Measurements from ENCODE around the gene SMIM14.

DNA sequence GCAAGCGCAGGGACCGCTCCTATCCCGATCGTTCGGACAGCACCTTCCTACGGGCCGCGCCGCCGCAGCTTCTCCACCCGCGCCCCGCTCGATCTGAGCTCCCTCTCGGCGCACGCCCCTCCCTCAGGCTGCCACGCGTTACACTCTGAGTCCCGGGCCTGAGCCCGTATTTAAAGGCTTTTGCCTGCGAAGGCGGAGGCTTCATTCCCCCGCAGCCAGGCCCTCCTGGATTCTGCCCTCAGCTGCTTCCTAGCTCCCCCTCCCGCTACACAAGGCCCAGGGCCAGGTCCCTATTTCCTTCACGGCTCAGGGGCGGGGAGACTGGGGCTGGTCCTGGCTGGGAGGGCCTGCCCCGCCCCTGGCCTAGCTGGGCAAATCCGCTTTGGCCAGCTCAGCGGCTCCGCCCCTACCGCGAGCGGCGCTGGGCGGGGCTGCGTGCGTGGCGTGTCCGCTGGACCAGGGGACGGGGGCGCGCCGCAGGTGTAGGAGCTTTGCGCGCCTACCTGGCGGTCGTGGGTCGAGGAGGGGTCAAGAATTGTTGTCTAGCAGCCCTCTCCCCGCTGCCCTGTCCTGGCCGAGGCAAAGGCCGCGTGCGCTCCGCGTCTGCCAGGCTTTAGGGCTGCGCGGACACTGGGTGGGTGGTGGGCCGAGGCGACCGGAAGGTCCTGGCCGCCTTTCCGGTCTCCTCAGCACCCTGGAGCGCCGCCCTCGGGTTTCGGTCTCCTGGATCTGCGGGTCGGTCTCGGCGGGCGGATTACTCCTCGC is 111.2 kb downstream of the SMIM14 start, which contains the start of gene UGDH:
- TF ChIP-seq, protein P1, sequence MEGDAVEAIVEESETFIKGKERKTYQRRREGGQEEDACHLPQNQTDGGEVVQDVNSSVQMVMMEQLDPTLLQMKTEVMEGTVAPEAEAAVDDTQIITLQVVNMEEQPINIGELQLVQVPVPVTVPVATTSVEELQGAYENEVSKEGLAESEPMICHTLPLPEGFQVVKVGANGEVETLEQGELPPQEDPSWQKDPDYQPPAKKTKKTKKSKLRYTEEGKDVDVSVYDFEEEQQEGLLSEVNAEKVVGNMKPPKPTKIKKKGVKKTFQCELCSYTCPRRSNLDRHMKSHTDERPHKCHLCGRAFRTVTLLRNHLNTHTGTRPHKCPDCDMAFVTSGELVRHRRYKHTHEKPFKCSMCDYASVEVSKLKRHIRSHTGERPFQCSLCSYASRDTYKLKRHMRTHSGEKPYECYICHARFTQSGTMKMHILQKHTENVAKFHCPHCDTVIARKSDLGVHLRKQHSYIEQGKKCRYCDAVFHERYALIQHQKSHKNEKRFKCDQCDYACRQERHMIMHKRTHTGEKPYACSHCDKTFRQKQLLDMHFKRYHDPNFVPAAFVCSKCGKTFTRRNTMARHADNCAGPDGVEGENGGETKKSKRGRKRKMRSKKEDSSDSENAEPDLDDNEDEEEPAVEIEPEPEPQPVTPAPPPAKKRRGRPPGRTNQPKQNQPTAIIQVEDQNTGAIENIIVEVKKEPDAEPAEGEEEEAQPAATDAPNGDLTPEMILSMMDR (IDR thresholded peaks at IDR 0.05 in 4 of 5, conservative IDR thresholded peaks at IDR 0.05 in 1 of 5), result no peak
- peak; percentile 88 to 89 for TF ChIP-seq POLR2A (IDR thresholded peaks at IDR 0.05)

Data from gastrocnemius medialis (tissue), 4 donors.